MM.1S (cell line): ENCODE measurements around the gene RNF113A.
"Not testable (repeated sequence)": the region's sequence is repeated elsewhere in the genome, so short reads cannot be mapped to it uniquely, and the experiment has no call there.

Experiments used
- EZH2 ChIP-seq: fragments of 300-600 bp; sonication (generic); optimal IDR thresholded peaks from 2 replicates; pipeline ENCODE3; 2017; ENCODE audit warnings: low read depth, mild to moderate bottlenecking, antibody characterized with exemption, low read length, mixed read lengths
- TF ChIP-seq, protein P1 (sequence below): fragments of 300-600 bp; sonication (generic); IDR thresholded peaks from 2 replicates; pipeline ENCODE4 v1.5.1; 2016; ENCODE audit warnings: antibody characterized with exemption, low read length, mixed read lengths

DNA sequence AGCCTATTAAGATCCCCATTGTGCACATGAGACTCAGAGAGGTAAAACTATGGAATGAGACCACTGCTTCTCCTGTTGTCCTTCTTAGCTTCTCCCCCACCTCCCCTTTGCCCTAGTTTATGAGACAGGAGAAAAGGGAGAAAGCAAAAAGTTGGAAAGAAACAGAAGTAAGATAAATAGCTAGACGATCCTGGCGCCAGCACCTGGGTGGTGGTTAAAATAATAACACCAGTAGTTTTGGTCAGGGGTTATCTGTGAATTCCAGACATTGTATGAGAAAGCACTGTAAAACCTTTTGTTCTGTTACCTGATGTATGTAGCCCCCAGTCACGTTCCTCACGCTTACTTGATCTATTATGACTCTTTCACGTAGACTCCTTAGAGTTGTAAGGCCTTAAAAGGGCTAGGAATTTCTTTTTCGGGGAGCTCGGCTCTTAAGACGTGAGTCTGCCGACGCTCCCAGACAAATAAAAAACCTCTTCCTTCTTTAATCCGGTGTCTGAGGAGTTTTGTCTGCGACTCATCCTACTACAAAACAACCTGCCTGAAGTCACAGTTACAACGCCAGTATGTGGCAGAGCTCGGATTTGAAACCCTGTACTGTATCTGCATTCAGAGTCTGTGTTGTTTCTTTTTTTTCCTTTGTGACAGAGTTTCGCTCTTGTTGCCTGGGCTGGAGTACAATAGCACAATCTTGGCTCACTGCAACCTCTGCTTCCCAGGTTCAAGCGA, 20.6 kb upstream of the RNF113A start:
- not testable (repeated sequence) for TF ChIP-seq EZH2
- TF ChIP-seq, protein P1, sequence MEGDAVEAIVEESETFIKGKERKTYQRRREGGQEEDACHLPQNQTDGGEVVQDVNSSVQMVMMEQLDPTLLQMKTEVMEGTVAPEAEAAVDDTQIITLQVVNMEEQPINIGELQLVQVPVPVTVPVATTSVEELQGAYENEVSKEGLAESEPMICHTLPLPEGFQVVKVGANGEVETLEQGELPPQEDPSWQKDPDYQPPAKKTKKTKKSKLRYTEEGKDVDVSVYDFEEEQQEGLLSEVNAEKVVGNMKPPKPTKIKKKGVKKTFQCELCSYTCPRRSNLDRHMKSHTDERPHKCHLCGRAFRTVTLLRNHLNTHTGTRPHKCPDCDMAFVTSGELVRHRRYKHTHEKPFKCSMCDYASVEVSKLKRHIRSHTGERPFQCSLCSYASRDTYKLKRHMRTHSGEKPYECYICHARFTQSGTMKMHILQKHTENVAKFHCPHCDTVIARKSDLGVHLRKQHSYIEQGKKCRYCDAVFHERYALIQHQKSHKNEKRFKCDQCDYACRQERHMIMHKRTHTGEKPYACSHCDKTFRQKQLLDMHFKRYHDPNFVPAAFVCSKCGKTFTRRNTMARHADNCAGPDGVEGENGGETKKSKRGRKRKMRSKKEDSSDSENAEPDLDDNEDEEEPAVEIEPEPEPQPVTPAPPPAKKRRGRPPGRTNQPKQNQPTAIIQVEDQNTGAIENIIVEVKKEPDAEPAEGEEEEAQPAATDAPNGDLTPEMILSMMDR: not testable (repeated sequence)
